Measurements from ENCODE around the gene GABRB2.

DNA sequence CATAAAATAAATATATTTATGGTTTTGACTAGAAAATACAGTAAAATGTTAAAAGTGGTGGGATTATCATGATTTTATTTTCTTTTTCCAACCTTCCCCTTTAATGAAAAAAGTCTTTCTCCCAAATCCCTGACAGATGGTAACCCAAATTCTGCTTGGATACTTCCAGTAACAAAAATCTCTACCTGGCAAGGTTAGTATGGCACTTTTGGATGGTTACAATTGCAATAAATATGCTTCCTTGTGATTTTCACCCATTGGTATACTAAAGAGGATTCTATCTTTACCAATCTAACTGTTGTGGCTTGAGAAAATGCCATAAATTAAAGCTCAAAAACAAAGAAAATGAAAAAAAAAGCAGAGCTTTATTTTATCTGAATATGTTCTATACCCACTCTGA is 62.8 kb downstream of the GABRB2 start:
- TF ChIP-seq, protein P1, sequence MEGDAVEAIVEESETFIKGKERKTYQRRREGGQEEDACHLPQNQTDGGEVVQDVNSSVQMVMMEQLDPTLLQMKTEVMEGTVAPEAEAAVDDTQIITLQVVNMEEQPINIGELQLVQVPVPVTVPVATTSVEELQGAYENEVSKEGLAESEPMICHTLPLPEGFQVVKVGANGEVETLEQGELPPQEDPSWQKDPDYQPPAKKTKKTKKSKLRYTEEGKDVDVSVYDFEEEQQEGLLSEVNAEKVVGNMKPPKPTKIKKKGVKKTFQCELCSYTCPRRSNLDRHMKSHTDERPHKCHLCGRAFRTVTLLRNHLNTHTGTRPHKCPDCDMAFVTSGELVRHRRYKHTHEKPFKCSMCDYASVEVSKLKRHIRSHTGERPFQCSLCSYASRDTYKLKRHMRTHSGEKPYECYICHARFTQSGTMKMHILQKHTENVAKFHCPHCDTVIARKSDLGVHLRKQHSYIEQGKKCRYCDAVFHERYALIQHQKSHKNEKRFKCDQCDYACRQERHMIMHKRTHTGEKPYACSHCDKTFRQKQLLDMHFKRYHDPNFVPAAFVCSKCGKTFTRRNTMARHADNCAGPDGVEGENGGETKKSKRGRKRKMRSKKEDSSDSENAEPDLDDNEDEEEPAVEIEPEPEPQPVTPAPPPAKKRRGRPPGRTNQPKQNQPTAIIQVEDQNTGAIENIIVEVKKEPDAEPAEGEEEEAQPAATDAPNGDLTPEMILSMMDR (conservative IDR thresholded peaks at IDR 0.05) = no peak
- no peak for TF ChIP-seq ZFX (IDR thresholded peaks at IDR 0.05)
